SH-SY5Y (cell line): ENCODE results near the gene MTUS2.

Source experiments
- GATA2 ChIP-seq: IDR thresholded peaks from 2 replicates; pipeline ENCODE4 v1.6.1; 2011; ENCODE audit warnings: mild to moderate bottlenecking, low read depth, low read length
- GATA3 ChIP-seq: IDR thresholded peaks from 2 replicates; pipeline ENCODE4 v1.6.1; 2011; ENCODE audit warnings: low read depth, mild to moderate bottlenecking, low read length, moderate library complexity

The MTUS2 gene

DNA sequence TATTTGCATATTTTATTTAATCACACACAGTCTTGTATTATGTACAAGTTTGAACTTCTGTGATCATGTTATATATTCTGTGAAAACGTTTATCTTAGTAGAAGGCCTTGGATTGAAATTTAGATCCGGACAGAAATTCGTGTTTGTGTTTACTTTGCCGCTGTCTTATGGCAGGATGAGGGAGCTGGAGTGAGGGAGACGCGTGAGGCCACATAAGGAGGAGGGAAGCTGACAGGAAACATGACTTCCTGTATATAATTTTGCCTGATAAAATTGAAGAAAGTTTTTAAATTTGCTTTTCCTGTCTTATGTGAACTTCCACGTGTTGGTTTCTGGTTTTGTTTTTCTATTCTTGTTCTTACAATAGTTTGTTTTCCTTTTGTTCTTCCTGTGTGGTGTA, 200.2 kb downstream of the MTUS2 start:
- TF ChIP-seq GATA3 (no peak), GATA2 (no peak)

DNA sequence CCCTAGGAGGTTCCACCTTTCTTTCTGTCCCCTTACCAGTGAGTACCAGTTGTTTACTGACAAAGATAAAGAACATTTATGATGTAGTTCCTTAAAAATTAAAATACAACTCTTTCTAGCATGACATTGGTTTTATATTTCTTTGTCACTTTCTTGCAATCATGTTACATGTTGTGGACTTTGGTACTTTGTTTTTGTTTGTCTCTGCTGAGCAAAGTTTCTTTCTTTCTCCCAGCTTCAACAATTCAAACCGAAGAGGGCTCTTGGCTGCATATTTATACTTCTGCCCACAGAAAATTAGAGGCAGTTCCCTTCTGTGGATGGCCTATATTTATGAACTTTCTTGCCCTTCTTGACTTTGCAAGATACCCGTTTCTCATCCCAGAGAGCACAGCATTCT, 201.2 kb downstream of the MTUS2 start:
- TF ChIP-seq GATA3 (no peak), GATA2 (no peak)

DNA sequence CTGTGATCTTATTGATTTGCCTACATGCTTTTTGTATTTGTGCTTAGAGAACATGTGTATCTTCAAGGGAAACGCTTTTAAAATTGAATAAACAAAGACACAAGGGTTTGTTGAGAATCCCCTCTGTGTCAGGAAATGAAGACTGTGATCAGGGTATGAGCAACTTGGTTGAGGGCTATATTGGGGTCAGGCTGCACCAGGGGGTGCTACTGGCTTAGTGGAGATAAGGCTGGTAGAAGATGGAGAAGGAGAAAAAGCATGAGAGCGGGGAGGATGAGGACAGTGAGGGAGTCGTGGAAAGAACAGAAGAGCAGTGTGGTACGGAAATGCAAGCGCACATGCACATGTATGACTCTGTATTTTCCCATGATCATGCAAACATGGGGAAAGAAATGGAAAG, 201.6 kb downstream of the MTUS2 start:
- TF ChIP-seq GATA2 (no peak), GATA3 (no peak)

DNA sequence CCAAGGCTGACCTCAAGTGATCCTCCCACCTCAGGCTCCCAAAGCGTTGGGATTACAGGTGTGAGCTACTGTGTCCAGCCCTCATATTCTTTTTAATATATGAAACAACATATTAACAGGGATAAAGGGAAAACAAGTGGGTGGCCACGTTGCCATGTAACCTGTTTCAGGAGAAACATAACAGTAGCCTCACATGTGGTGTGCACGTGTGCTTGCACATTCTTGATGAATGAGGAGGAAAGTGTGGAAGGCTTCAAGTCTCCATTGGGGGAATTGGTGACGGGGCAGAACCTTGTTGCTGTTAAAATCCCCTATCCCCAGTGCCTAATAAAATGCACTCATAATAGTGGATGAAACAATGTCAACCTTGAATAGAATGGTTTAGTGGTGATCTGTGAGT, 202.3 kb downstream of the MTUS2 start:
- no peak for TF ChIP-seq GATA3

DNA sequence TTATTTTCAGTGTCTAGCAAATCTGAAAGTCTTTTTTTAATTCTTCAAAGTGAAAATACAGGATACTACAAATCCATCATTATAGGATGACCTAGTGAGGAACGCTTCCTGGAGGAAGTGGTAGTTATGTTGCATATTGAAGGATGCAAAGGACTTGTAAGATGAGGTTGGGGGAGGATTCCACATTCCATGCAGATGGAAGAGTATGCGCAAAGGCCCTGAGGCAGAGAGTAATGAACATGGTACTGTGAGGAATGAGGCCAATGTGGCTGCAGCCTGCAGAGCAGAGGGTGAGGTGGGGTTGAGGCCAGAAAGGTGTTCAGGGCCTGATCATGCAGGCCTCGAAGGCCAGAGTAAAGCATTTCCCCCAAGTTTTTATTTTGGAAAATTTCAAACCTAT, 202.8 kb downstream of the MTUS2 start:
- no peak for TF ChIP-seq GATA3
- TF ChIP-seq GATA2, result no peak

DNA sequence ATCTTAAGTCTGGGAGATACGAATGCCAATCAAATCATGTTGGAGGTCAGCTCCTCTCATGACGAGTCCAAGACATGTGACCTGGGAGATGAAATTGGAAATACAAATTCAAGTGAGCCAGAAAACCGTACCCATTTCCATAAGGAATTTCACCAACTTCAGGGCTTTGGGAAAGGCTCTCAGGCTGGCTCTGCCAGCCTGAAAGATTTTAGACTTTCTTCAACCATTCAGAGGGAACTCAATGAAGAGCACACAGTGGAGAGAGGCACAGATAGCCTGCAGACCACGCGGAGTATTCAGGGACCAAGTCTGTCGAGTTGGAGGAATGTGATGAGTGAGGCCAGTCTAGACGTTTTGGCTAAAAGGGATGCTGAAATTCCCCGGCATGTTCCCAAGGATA, 204.6 kb downstream of the MTUS2 start:
- TF ChIP-seq GATA3 (no peak), GATA2 (no peak)

DNA sequence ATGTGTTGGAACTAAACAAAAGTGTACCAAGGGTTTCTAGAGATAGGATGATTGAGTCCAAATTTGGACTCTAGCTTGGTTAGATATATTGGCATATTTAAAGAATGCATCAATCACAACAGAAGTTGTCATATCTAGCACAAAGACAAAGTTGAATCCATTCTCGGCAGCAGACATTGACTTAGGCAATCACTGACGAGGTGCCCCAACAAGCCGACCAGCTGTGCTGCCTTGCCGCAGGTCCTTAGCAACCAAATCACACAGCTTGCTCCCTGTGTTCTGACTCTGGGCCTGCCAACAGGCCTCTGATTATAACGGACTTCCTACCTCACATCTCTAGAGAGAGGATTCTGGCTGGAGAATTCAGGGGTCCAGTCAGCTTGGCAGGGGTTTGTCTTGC, 208.7 kb downstream of the MTUS2 start:
- TF ChIP-seq GATA3 (no peak), GATA2 (no peak)

DNA sequence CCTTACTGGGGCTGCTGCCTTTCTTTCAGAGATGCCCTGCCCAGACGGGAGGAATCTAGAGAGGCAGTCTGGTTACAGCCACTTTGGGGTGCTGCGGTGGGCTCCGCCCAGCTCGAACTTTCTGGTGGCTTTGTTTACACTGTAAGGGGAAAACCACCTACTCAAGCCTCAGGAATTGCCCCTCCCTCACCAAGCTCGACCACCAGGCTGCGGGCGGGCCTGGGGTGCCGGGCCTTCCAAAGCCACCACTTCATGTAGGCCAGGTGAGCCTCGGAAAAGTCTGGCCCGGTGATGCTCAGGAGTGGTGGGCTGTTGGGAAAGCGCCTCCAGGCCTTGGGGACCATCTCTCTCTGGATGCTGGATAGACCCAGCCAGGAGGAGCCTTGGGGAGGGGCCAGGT, 218.6 kb downstream of the MTUS2 start:
- TF ChIP-seq GATA3, result no peak

DNA sequence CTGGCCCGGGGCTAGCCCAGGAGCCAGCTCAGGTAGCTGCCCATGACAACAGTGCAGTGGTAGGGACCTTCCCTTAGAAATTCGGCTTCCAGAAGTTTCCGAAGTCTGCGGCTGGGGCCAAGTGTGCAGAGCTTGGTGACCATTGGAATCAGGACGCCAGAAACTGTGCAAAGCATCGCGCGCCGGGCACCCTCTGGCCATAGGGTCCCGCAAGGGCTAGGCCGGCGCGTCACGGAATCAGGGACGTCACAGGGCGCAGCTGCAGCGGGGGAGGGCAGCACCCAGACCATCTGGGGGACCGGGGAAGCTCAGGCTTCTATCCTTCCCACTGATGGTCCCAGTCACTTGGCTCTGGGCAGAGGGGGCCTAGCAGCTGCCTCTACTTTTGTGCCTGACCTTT, 219.1 kb downstream of the MTUS2 start:
- no peak for TF ChIP-seq GATA3
- TF ChIP-seq GATA2, result no peak

DNA sequence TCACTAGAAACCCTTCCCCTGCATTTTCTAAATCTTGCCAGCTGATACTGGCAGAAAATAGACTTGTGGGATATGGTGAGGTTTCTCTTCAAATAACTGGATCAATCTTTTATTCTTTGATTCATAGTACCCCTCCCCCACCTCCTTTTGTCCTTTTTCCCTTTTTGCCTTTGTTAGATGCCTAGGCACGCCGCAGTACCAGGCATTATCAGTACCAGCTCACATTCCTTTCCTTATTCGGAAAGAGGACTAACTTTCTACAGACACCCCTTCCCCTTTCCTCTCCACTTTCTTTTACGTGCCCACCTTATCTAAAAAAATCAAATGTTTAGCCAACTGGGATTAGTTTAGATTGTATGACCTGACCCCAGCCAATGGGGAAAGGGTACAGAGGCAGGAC, 226.4 kb downstream of the MTUS2 start:
- TF ChIP-seq GATA2 (no peak), GATA3 (no peak)

DNA sequence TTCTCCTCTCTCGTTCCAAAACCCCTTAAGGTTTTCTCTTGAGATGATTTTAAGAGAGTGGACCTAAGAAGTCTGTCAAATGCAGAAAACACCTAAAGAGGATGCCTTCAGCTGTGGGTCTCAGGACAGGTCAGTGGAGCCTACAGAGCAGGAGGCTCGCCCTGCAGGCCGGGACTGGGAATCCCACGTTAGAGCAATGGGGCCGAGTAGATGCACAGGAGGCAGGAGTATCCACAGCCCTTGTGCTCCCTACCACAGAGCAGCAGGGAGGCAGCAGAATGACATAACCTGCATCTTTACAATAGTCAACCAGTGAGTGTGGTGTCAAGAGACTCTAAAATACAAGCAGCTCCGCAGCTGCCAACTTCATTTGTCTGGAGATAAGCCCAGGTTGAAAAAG, 229.4 kb downstream of the MTUS2 start:
- TF ChIP-seq GATA3 (no peak), GATA2 (no peak)

DNA sequence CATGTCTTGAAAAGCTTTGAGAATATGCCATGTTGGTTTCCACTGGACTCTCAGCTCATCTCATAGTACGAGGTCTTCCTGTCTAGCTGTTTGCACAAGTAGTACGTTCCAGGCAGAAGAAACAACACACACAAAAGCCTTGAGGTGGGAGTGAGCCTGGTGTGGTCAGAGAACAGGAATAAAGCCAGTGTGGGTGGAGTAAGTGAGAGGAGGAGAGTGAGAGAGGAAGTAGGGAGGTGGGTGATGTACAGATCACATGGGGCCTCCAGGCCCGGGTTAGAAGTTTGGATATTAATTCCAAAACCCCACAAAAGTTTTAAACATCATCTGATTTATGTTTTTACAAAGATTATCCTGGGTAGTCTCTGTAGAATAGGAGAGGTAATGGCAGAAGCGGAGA, 230.6 kb downstream of the MTUS2 start:
- TF ChIP-seq GATA3 (no peak), GATA2 (no peak)

DNA sequence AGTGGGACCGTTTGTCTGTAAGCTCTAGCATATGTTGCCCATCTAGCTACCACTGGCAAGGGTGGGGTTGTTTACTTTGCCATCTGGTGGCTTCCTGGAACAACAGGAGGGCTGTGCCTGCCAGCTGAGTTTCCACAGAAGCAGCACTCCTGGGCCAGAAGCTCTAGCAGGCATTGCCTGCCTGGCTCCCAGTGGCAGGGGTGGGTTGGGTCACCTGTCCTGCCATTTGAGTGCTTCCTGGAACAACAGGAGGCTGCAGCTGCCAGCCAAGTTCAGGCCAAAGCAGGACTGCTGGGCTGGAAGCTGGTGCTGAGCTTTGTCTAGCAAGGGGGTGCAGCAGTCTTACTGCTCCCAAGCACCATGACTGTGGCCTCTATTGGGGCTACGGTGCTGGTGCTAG, 239.7 kb downstream of the MTUS2 start:
- no peak for TF ChIP-seq GATA2

DNA sequence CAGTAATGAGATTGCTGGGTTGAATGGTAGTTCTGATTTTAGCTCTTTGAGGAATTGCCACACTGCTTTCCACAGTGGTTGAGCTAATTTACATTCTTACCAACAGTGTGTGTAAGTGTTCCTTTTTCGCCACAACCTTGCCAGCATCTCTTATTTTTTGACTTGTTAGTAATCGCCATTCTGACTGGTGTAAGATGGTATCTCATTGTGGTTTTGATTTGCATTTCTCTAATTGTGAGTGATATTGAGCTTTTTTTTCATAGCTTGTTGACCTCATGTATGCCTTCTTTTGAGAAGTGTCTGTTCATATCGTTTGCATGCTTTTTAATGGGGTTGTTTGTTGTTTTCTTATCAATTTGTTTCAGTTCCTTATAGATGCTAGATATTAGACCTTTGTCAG, 245.0 kb downstream of the MTUS2 start:
- no peak for TF ChIP-seq GATA3
- TF ChIP-seq GATA2, result no peak

DNA sequence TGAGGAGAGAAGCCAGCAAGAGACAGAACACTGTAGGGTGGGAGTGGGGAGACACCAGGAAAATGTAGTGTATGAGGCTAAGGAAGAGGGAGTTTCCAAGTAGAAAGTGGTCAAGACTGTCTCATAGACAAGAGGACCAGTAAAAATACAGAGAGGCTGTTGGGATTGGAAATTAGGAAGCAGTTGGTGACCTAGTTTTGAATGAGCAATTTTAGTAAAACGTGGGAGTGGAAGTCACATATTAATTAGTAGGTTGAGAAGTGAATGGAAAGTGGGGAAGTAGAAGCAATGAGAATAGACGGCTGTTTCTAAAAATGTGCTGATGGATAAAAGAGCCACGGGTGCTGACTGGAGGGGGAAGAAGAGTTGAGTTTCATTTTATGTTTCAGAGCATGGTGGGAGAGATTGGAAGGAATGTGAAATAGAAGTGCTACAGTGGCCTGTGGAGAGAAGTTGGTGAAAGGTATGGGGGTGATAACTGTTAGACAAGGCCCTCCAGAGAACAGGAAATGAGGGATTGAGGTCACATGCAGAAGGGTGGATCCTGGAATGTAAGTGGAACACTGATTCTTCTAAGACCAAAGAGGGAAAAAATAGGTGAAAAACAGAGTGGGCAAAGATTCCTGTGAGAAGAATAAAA, 247.3 kb downstream of the MTUS2 start:
- TF ChIP-seq GATA2 (no peak), GATA3 (no peak)

DNA sequence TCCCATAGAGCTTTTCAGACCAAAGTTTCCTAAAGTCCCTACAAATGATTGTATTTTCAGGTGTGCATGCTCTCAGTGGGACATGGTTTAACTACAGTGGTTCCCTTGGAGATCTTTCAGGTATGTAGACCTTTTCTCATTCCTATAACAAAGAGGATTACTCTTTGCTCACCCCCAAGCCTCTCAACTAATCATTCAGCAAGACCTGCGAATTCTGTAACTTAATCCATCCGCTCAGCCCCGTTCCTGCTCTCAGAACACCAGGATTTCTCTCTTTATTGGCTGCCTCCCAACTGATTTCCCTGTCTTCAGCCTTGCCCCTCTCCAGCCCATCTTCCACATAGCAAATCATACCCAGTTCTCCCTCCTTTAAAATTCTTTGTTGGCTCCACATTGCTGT, 253.6 kb downstream of the MTUS2 start:
- TF ChIP-seq GATA3 (no peak), GATA2 (no peak)
